RWPE2 (cell line): ENCODE results near the gene PKN1.

Source experiments
- ATAC-seq: fragments of 200-7000 bp; cut with Tn5 transposase; 3 replicates; pipeline ENCODE4 v1.9.1; 2021; ENCODE audit warnings: low read depth
- DNase-seq: peaks from one replicate; pipeline ENCODE4 v3.0.0-alpha.2; 2020; ENCODE audit warnings: low spot score
- H3K27ac ChIP-seq: fragments of 450-650 bp; 2 replicates; pipeline ENCODE4 v1.5.1; 2017; ENCODE audit warnings: mild to moderate bottlenecking; ENCODE audit not compliant: poor library complexity, severe bottlenecking
- H3K27me3 ChIP-seq: fragments of 250-450 bp; sonication (Bioruptor Pico); 2 replicates; pipeline ENCODE4 v1.5.1; 2021; ENCODE audit warnings: mild to moderate bottlenecking, moderate library complexity; ENCODE audit not compliant: insufficient read depth, poor library complexity, severe bottlenecking
- H3K36me3 ChIP-seq: fragments of 250-450 bp; sonication (Bioruptor Pico); 2 replicates; pipeline ENCODE4 v1.5.1; 2020; ENCODE audit warnings: low read depth, mild to moderate bottlenecking, moderate library complexity
- H3K4me1 ChIP-seq: fragments of 250-450 bp; sonication (Bioruptor Pico); 2 replicates; pipeline ENCODE4 v1.5.1; 2021; ENCODE audit warnings: mild to moderate bottlenecking, moderate library complexity; ENCODE audit not compliant: insufficient read depth, poor library complexity, severe bottlenecking
- H3K4me3 ChIP-seq: fragments of 250-450 bp; sonication (Bioruptor Pico); 2 replicates; pipeline ENCODE4 v1.5.1; 2021; ENCODE audit warnings: mild to moderate bottlenecking, moderate library complexity; ENCODE audit not compliant: severe bottlenecking
- H3K9me3 ChIP-seq: fragments of 250-450 bp; sonication (Bioruptor Pico); 2 replicates; pipeline ENCODE4 v1.5.1; 2021; ENCODE audit warnings: mild to moderate bottlenecking, moderate library complexity; ENCODE audit not compliant: severe bottlenecking
- CTCF ChIP-seq: fragments of 450-650 bp; IDR thresholded peaks from one replicate; pipeline ENCODE4 v1.5.1; 2017; ENCODE audit warnings: mild to moderate bottlenecking, moderate library complexity; ENCODE audit not compliant: poor library complexity, severe bottlenecking

The PKN1 gene

DNA sequence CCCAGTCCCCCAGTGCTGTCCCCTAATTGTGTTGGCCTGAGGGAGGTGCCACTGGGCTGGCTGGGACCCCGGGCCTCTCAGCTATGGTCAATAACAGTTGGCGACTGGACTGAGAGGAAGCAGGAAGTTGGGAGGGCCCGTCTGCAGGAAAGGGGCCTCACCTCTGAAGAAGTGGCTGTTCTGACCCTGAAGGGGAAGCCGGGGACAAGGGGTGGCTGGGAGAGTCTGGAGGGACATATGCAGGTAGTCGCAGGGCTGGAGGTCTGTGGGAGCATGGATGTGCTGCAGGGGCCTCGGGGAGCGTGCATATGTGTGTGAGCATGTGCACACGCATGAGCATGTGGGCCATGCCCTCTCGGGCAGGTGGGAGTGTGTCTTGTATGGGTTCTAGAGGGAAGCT is 5.9 kb downstream of the PKN1 start:
- Histone ChIP-seq H3K4me1 (peaks cover 10% of the 10 kb centered on the region), H3K9me3 (no peaks in the 10 kb centered on the region), H3K4me3 (no peak overlapping the region), H3K36me3 (peaks cover 25% of the 10 kb centered on the region), H3K27me3 (no peaks in the 10 kb centered on the region), H3K27ac (no peak overlapping the region)
- no peak for TF ChIP-seq CTCF
- no peak for ATAC-seq
- DNase-seq = no peak

- H3K36me3 ChIP-seq = peaks cover 33% of the 10 kb centered on the region
- no peaks in the 10 kb centered on the region for H3K27me3 ChIP-seq
- H3K9me3 ChIP-seq = no peaks in the 10 kb centered on the region
- no peak for TF ChIP-seq CTCF
- no peak overlapping the region for H3K27ac ChIP-seq
- H3K4me1 ChIP-seq = peaks cover 4% of the 10 kb centered on the region
- H3K4me3 ChIP-seq = no peak overlapping the region
- ATAC-seq = no peak
- DNase-seq = no peak
Observed at GRCh38 chr19:14440049-14440448, 6.9 kb downstream of the PKN1 start.

- Histone ChIP-seq H3K4me3 (no peak overlapping the region), H3K27me3 (no peaks in the 10 kb centered on the region), H3K4me1 (no peaks in the 10 kb centered on the region), H3K9me3 (no peaks in the 10 kb centered on the region), H3K36me3 (peaks cover 37% of the 10 kb centered on the region), H3K27ac (no peak overlapping the region)
- TF ChIP-seq CTCF = no peak
- ATAC-seq (no peak), DNase-seq (no peak)
Observed at GRCh38 chr19:14441041-14441938, 8.2 kb downstream of the PKN1 start.

- no peak overlapping the region for H3K27ac ChIP-seq
- peaks cover 49% of the 10 kb centered on the region for H3K36me3 ChIP-seq
- no peak overlapping the region for H3K4me3 ChIP-seq
- no peaks in the 10 kb centered on the region for H3K9me3 ChIP-seq
- no peak for ATAC-seq
- no peak for TF ChIP-seq CTCF
- DNase-seq = no peak
- no peaks in the 10 kb centered on the region for H3K27me3 ChIP-seq
- H3K4me1 ChIP-seq = no peaks in the 10 kb centered on the region
Observed at GRCh38 chr19:14442891-14443631, 10.0 kb downstream of the PKN1 start.
